H1 (cell line): ENCODE results near the gene DNAJC11. TPM values are rescaled to one million over a fixed set of nuclear protein-coding genes. Genes with fewer than 3 reads are reported as not detected.

Experiments used
- CTCF ChIA-PET: fragments of 300-600 bp; sonication (Branson Sonifier 250); formaldehyde crosslinking; loops from one replicate; lab custom pipeline; 2021; ENCODE audit not compliant: partially characterized antibody; lab: Charles Lee
- POLR2A ChIA-PET: fragments of 300-600 bp; sonication (Branson Sonifier 250); formaldehyde crosslinking; loops from one replicate; lab custom pipeline; 2021; ENCODE audit warnings: inconsistent platforms; ENCODE audit not compliant: partially characterized antibody; lab: Charles Lee
- DNase-seq, 2 experiments: peaks; one replicate each; pipeline versions ENCODE4 v3.0.0 to v3.0.0-alpha.2; 2010 to 2022; ENCODE audit warnings: low spot score in 2 of 2, low read depth in 1 of 2, mixed read lengths in 1 of 2
- FAIRE-seq: peaks from 2 replicates; lab custom pipeline; 2011; peaks lifted over from hg19 to GRCh38; lab: Jason Lieb, UNC
- H2AFZ ChIP-seq: 2 replicates; pipeline ENCODE4 v1.8.1; 2012; ENCODE audit warnings: low read length, inconsistent platforms
- H2AK5ac ChIP-seq: 2 replicates; pipeline ENCODE4 v1.6.1; 2013; ENCODE audit warnings: low read depth, low read length
- H2BK120ac ChIP-seq: replicated peaks from 2 replicates; pipeline ENCODE3; 2013; ENCODE audit warnings: low read depth, low read length, inconsistent platforms
- H2BK12ac ChIP-seq: 2 replicates; pipeline ENCODE4 v1.6.1; 2013; ENCODE audit warnings: low read depth, low read length
- H2BK15ac ChIP-seq: 2 replicates; pipeline ENCODE4 v1.6.1; 2013; ENCODE audit warnings: low read length
- H2BK20ac ChIP-seq: 2 replicates; pipeline ENCODE4 v1.6.1; 2013; ENCODE audit warnings: low read length
- H2BK5ac ChIP-seq: 2 replicates; pipeline ENCODE4 v1.6.1; 2013; ENCODE audit warnings: low read depth, low read length
- H3K14ac ChIP-seq: 2 replicates; pipeline ENCODE4 v1.6.1; 2013; ENCODE audit warnings: inconsistent platforms; ENCODE audit not compliant: insufficient read length
- H3K18ac ChIP-seq: 2 replicates; pipeline ENCODE4 v1.6.1; 2013; ENCODE audit warnings: low read length; ENCODE audit errors: extremely low read depth
- H3K23ac ChIP-seq: 2 replicates; pipeline ENCODE4 v1.6.1; 2013; ENCODE audit warnings: inconsistent platforms; ENCODE audit not compliant: insufficient read length
- H3K23me2 ChIP-seq: 2 replicates; pipeline ENCODE4 v1.6.1; 2013; ENCODE audit warnings: low read depth, low read length
- H3K27ac ChIP-seq: 2 replicates; pipeline ENCODE4 v1.6.1; 2011; ENCODE audit warnings: low read depth, low read length, inconsistent platforms
- H3K27me3 ChIP-seq, 4 experiments: replicated peaks in 1 of 4; 1 replicate in 1 of 4; 2 replicates in 3 of 4; pipeline versions ENCODE4 v1.6.1 to v1.8.1; 2011 to 2013; ENCODE audit warnings: low read length in 3 of 4, mild to moderate bottlenecking in 3 of 4, inconsistent platforms in 2 of 4, mixed read lengths in 2 of 4, moderate library complexity in 1 of 4; ENCODE audit not compliant: control insufficient read depth in 3 of 4, insufficient read depth in 3 of 4; ENCODE audit errors: extremely low read depth in 1 of 4
- H3K36me3 ChIP-seq, 4 experiments: 2 replicates each; pipeline versions ENCODE4 v1.6.1 to v1.8.1; 2011 to 2013; ENCODE audit warnings: mild to moderate bottlenecking in 4 of 4, low read length in 3 of 4, moderate library complexity in 2 of 4, control low read depth in 1 of 4, inconsistent platforms in 1 of 4; ENCODE audit not compliant: insufficient read depth in 4 of 4, control insufficient read depth in 2 of 4
- H3K4ac ChIP-seq: replicated peaks from 2 replicates; pipeline ENCODE3; 2013; ENCODE audit warnings: low read length, low read depth, mixed read lengths, inconsistent platforms; ENCODE audit not compliant: insufficient read length
- H3K4me1 ChIP-seq, 4 experiments: replicated peaks in 1 of 4; 1 replicate in 1 of 4; 2 replicates in 3 of 4; pipeline versions ENCODE4 v1.6.1 to v1.8.1; 2011 to 2013; ENCODE audit warnings: low read length in 3 of 4, inconsistent platforms in 2 of 4, mixed read lengths in 1 of 4; ENCODE audit not compliant: insufficient read depth in 4 of 4, control insufficient read depth in 3 of 4
- H3K4me2 ChIP-seq, 2 experiments: 2 replicates each; pipeline versions ENCODE4 v1.6.1 to v1.8.1; 2011 to 2013; ENCODE audit warnings: low read depth in 2 of 2, low read length in 2 of 2, control low read depth in 1 of 2, inconsistent platforms in 1 of 2, mild to moderate bottlenecking in 1 of 2; ENCODE audit not compliant: insufficient read depth in 1 of 2
- H3K4me3 ChIP-seq, 4 experiments: fragments of 200-600, 300-600 bp in 1 of 4; sonication (generic), shearing (Covaris generic), sonication (Bioruptor Twin) in 1 of 4; 2 replicates each; pipeline versions ENCODE4 v1.5.1 to v1.8.1; 2011 to 2016; ENCODE audit warnings: low read length in 4 of 4, low read depth in 3 of 4, control low read depth in 2 of 4, inconsistent platforms in 2 of 4, mild to moderate bottlenecking in 2 of 4, mixed read lengths in 1 of 4, moderate library complexity in 1 of 4; ENCODE audit not compliant: insufficient read depth in 2 of 4; ENCODE audit errors: extremely low read depth in 1 of 4
- H3K56ac ChIP-seq: replicated peaks from 2 replicates; pipeline ENCODE3; 2013; ENCODE audit warnings: low read depth, mild to moderate bottlenecking, mixed read lengths, low read length, inconsistent platforms; ENCODE audit not compliant: insufficient read length
- H3K79me1 ChIP-seq: 2 replicates; pipeline ENCODE4 v1.6.1; 2013; ENCODE audit warnings: low read depth, low read length, control low read depth
- H3K79me2 ChIP-seq, 2 experiments: 2 replicates each; pipeline versions ENCODE4 v1.6.1 to v1.8.1; 2012 to 2013; ENCODE audit warnings: low read length in 2 of 2, mild to moderate bottlenecking in 2 of 2, inconsistent platforms in 1 of 2; ENCODE audit not compliant: insufficient read depth in 2 of 2, control insufficient read depth in 1 of 2
- H3K9ac ChIP-seq, 4 experiments: replicated peaks in 1 of 4; 1 replicate in 1 of 4; 2 replicates in 3 of 4; pipeline versions ENCODE4 v1.6.1 to v1.8.1; 2011 to 2013; ENCODE audit warnings: low read depth in 3 of 4, low read length in 3 of 4, control low read depth in 2 of 4, mild to moderate bottlenecking in 2 of 4, moderate library complexity in 2 of 4, inconsistent platforms in 1 of 4; ENCODE audit errors: extremely low read depth in 1 of 4
- H3K9me3 ChIP-seq, 2 experiments: 2 replicates each; pipeline versions ENCODE4 v1.6.1 to v1.8.1; 2012 to 2013; ENCODE audit warnings: mild to moderate bottlenecking in 2 of 2, moderate library complexity in 2 of 2, control low read depth in 1 of 2, inconsistent platforms in 1 of 2, low read depth in 1 of 2, low read length in 1 of 2, mixed read lengths in 1 of 2; ENCODE audit not compliant: insufficient read depth in 2 of 2
- H4K20me1 ChIP-seq, 2 experiments: replicated peaks in 1 of 2; 2 replicates each; pipeline versions ENCODE3 to v1.8.1; 2011 to 2013; ENCODE audit warnings: inconsistent platforms in 2 of 2, low read length in 2 of 2, mild to moderate bottlenecking in 1 of 2; ENCODE audit not compliant: insufficient read depth in 2 of 2, control insufficient read depth in 1 of 2
- H4K5ac ChIP-seq: 2 replicates; pipeline ENCODE4 v1.6.1; 2013; ENCODE audit warnings: low read length, low read depth, mixed read lengths, inconsistent platforms; ENCODE audit not compliant: insufficient read length
- H4K8ac ChIP-seq: 2 replicates; pipeline ENCODE4 v1.8.0; 2013; ENCODE audit warnings: mild to moderate bottlenecking, moderate library complexity, low read length, inconsistent platforms; ENCODE audit not compliant: insufficient read depth; ENCODE audit errors: extremely low read depth
- H4K91ac ChIP-seq: replicated peaks from 2 replicates; pipeline ENCODE3; 2013; ENCODE audit warnings: low read length, mixed read lengths, inconsistent platforms; ENCODE audit not compliant: insufficient read length
- CREB1 ChIP-seq: IDR thresholded peaks from 2 replicates; pipeline ENCODE4 v1.6.1; 2012; ENCODE audit warnings: inconsistent platforms
- CTCF ChIP-seq, 3 experiments: IDR thresholded peaks; 1 replicate in 2 of 3; 2 replicates in 1 of 3; pipeline versions ENCODE4 v1.5.1 to v1.6.1; 2011; ENCODE audit warnings: low read length in 3 of 3, mild to moderate bottlenecking in 3 of 3, inconsistent platforms in 2 of 3, low read depth in 1 of 3, moderate library complexity in 1 of 3; ENCODE audit not compliant: insufficient read depth in 1 of 3; ENCODE audit errors: control extremely low read depth in 1 of 3
- POLR2AphosphoS5 ChIP-seq: IDR thresholded peaks from 2 replicates; pipeline ENCODE4 v1.6.1; 2011; ENCODE audit warnings: low read depth, low read length
- POU5F1 ChIP-seq: IDR thresholded peaks from 2 replicates; pipeline ENCODE4 v1.6.1; 2011; ENCODE audit warnings: low read depth, mild to moderate bottlenecking, low read length, moderate library complexity
- RAD21 ChIP-seq, 2 experiments: IDR thresholded peaks in 1 of 2; conservative IDR thresholded peaks in 1 of 2; 2 replicates each; pipeline ENCODE4 v1.6.1; 2011; ENCODE audit warnings: low read depth in 2 of 2, low read length in 2 of 2, improper control_type of control experiment in 1 of 2, inconsistent platforms in 1 of 2, mild to moderate bottlenecking in 1 of 2, moderate library complexity in 1 of 2
- WGBS, 2 experiments: shearing (Covaris generic) in 1 of 2; methylation state at CpG; one replicate each; pipeline versions ENCODE4 v1.1.6 to v1.1.7; 2013 to 2015; ENCODE audit warnings: low lambda C conversion rate in 2 of 2, mixed read lengths in 2 of 2, inconsistent platforms in 1 of 2, low coverage in 1 of 2, missing lambda C conversion rate in 1 of 2; ENCODE audit not compliant: insufficient replicate concordance in 2 of 2, insufficient coverage in 1 of 2, insufficient read length in 1 of 2; ENCODE audit errors: extremely low coverage in 1 of 2, missing lambda C conversion rate in 1 of 2; 5-methylcytosine and 5-hydroxymethylcytosine counted together
- polyA plus RNA-seq, 7 experiments: library from polyadenylated mRNA; depleted of rRNA in 3 of 7; stranded (reverse) in 5 of 7; unstranded in 2 of 7; fragments of >200 nt in 5 of 7; fragments of 200-250 nt in 2 of 7; gene quantifications; 1 replicate in 5 of 7; 2 replicates in 1 of 7; 4 replicates in 1 of 7; pipeline versions ENCODE4 v1.2.1 to v1.2.3, GENCODE V29; 2011 to 2013; ENCODE audit warnings: missing spikeins in 2 of 7, mixed read lengths in 2 of 7
- total RNA-seq: library from RNA; stranded (reverse); fragmentation: NEBNext Ultra II Directional; extraction: Animal tissue kit (Norgen Biotek cat#: 25700); gene quantifications from 2 replicates; pipeline ENCODE4 v1.2.1, GENCODE V29; 2021

DNAJC11 gene
- total and polyA plus RNA-seq, 2 of the 8 experiments (the other 6 are each of a cell fraction or from before 2014, with no cell fraction given): 43.9 to 90.9 TPM

GRCh38 chr1:6634371-6635052 is 67.1 kb downstream of the DNAJC11 start:
- H3K4me1 ChIP-seq: no peaks in the 10 kb centered on the region
- H3K23ac ChIP-seq: no peak overlapping the region
- H3K56ac ChIP-seq: no peak overlapping the region
- H3K27me3 ChIP-seq: no peaks in the 10 kb centered on the region
- H3K79me1 ChIP-seq: no peaks in the 10 kb centered on the region; the same call in 1 of the 2 replicates
- H3K27ac ChIP-seq: no peak overlapping the region
- peak in 1 of 2 experiments; percentile 79 for DNase-seq
- no peak overlapping the region for H3K14ac ChIP-seq
- TF ChIP-seq CREB1 (no peak), CTCF (IDR thresholded peaks at IDR 0.05; ENCODE audit: control extremely low read depth in 1 of 3, insufficient read depth in 1 of 3, low read depth in 1 of 3, low read length in 3 of 3) (peak; percentile 53 to 68 (median 58)), RAD21 (IDR thresholded peaks at IDR 0.05 in 1 of 2, conservative IDR thresholded peaks at IDR 0.05 in 1 of 2; ENCODE audit: low read depth in 2 of 2, low read length in 2 of 2) (peak; percentile 53 to 64), POLR2AphosphoS5 (peak; percentile 60), POU5F1 (no peak)
- TF ChIP-seq, all 59 proteins: peak for 3
- no peak overlapping the region for H4K8ac ChIP-seq
- H2BK20ac ChIP-seq: no peak overlapping the region
- no peaks in the 10 kb centered on the region for H3K9me3 ChIP-seq
- H3K4ac ChIP-seq: no peak overlapping the region
- ChIA-PET CTCF (interaction anchor here (0.6 to 3.7 kb wide), 18 partner anchors 10 to 803 kb away, joined by 3 to 48 read pairs (median 3); partner anchors contain the start of genes NOL9 and THAP3), POLR2A (interaction anchor here (0.6 to 3.9 kb wide), 14 partner anchors 9 to 1549 kb away, joined by 3 to 36 read pairs (median 4); partner anchors contain the start of genes KLHL21, NOL9 and THAP3)
- H3K4me3 ChIP-seq: no peak overlapping the region
- no peak overlapping the region for H3K9ac ChIP-seq
- H4K20me1 ChIP-seq: peaks cover 5 to 9% of the 10 kb centered on the region in 2 experiments
- no peaks in the 10 kb centered on the region for H3K23me2 ChIP-seq
- no peak overlapping the region for H2BK15ac ChIP-seq
- no peak overlapping the region for H2AK5ac ChIP-seq
- H2BK120ac ChIP-seq: no peak overlapping the region
- no peak overlapping the region for H4K91ac ChIP-seq
- no peak overlapping the region for H2BK5ac ChIP-seq
- H3K4me2 ChIP-seq: no peak overlapping the region
- FAIRE-seq: no peak
- no peak overlapping the region for H2BK12ac ChIP-seq
- no peaks in the 10 kb centered on the region for H3K79me2 ChIP-seq
- no peak overlapping the region for H3K18ac ChIP-seq
- H4K5ac ChIP-seq: no peak overlapping the region
- no peak overlapping the region for H2AFZ ChIP-seq
- 83% methylated on average over 29 of the region's 29 CpGs; no CpG with 5 or more reads in 1 of the 2 experiments for WGBS, 2 experiments
- peaks cover 26 to 56% (median 42%) of the 10 kb centered on the region in 4 experiments for H3K36me3 ChIP-seq
